ENCODE measurements around the gene ATP11A. TPM values are rescaled to one million over a fixed set of nuclear protein-coding genes. Genes with fewer than 3 reads are reported as not detected.
A peak's percentile ranks its signal among the peaks of the same experiment; 100 is the strongest.
"Not testable (repeated sequence)": the region's sequence is repeated elsewhere in the genome, so short reads cannot be mapped to it uniquely, and the experiment has no call there.

ATP11A gene
- total RNA-seq, 1 donor from 2014 or later: 90.4 TPM

DNA sequence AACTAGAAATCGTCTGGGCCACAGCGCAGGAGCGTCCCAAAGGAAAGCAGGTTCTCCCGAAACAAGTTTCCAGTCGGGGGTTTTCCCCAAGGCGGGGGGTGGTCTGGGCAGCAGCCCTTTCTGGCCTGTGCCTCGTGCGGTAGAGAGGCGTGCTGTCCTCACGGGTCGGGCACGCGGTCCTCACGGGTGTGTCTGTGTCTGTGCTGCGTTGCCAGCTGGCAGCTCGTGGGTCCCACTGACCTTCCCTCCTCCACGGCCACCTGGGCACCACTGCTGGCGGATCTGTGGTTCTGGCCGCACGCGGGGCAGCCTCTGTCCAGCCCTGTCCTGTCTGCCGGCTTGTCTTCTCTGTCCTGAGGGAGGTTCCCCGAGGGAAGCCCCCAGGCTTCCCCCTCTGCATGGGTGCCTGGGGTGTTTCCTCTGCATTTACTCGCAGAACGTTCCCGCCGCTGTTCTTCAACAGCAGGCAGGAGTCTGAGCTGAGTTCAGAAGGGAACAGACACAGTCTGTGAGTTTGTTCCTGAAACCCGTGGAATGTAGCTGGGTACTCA lies 181.0 kb downstream of the ATP11A start:
- H3K9me3 Mint-ChIP-seq: peaks cover 13% of the 10 kb centered on the region
- H3K4me3 Mint-ChIP-seq: no peak overlapping the region
- intact Hi-C loops (cut with micrococcal nuclease): no loop called here
- peaks cover 45% of the 10 kb centered on the region for H3K36me3 Mint-ChIP-seq (ENCODE audit: low read depth)
- H3K4me1 Mint-ChIP-seq (ENCODE audit: low read depth): peaks cover 12% of the 10 kb centered on the region
- DNase-seq (ENCODE audit: low spot score): no peak
- H3K27me3 Mint-ChIP-seq (ENCODE audit: insufficient read depth): no peaks in the 10 kb centered on the region
- H3K27ac Mint-ChIP-seq: no peak overlapping the region

DNA sequence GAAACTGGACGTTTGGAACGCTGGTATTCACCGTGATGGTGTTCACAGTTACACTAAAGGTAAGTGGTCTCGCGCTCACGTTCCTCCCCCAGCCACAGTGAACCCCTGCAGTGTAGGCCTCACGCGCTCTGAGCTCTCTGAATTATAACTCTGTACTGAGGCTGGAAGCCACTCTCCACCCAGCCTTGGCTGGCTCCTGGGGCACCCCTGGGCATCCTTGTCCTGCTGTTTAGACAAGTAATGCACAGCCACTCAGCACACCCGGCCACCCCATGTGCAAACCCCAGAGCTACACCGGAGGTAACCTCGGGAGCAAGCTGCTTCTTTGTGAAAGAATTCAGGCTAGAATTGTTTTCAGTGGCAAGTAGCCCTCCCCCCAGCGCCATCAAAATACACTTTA lies 181.9 kb downstream of the ATP11A start:
- Mint-ChIP-seq H3K9me3 (peaks cover 13% of the 10 kb centered on the region), H3K4me3 (no peak overlapping the region), H3K36me3 (ENCODE audit: low read depth) (peaks cover 44% of the 10 kb centered on the region), H3K27me3 (ENCODE audit: insufficient read depth) (no peaks in the 10 kb centered on the region), H3K27ac (no peak overlapping the region), H3K4me1 (ENCODE audit: low read depth) (peaks cover 12% of the 10 kb centered on the region)
- intact Hi-C loops (cut with micrococcal nuclease): no loop called here
- no peak for DNase-seq (ENCODE audit: low spot score)

DNA sequence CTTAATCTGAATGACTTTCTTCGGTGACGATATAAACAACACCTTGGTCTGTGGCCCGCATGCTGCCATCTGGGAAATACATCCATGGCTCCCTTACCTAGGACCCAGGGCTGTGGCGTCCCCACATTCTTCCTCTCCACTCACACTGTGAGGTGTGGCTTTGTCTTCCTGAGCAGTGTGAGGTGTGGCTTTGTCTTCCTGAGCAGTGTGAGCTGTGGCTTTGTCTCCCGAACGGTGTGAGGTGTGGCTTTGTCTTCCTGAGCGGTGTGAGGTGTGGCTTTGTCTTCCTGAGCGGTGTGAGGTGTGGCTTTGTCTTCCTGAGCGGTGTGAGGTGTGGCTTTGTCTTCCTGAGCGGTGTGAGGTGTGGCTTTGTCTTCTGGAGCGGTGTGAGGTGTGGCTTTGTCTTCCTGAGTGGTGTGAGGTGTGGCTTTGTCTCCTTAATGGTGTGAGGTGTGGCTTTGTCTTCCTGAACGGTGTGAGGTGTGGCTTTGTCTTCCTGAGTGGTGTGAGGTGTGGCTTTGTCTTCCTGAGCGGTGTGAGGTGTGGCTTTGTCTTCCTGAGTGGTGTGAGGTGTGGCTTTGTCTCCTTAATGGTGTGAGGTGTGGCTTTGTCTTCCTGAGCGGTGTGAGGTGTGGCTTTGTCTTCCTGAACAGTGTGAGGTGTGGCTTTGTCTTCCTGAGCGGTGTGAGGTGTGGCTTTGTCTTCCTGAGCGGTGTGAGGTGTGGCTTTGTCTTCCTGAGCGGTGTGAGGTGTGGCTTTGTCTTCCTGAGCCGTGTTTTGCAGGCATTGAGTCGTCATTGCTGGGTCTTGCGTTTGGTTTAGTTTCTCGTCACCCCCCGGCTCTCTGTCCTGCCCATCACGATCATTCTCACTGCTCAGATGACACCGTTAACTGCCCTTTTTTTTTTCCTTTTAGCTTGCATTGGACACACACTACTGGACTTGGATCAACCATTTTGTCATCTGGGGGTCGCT lies 183.1 kb downstream of the ATP11A start:
- H3K4me3 Mint-ChIP-seq; H3K27me3 Mint-ChIP-seq (ENCODE audit: insufficient read depth); intact Hi-C loops (cut with micrococcal nuclease): not testable (repeated sequence)
- Mint-ChIP-seq H3K9me3 (peaks cover 13% of the 10 kb centered on the region), H3K27ac (peak overlapping the region; percentile 90), H3K36me3 (ENCODE audit: low read depth) (peaks cover 37% of the 10 kb centered on the region), H3K4me1 (ENCODE audit: low read depth) (peaks cover 12% of the 10 kb centered on the region)
- DNase-seq (ENCODE audit: low spot score): peak; percentile 23

DNA sequence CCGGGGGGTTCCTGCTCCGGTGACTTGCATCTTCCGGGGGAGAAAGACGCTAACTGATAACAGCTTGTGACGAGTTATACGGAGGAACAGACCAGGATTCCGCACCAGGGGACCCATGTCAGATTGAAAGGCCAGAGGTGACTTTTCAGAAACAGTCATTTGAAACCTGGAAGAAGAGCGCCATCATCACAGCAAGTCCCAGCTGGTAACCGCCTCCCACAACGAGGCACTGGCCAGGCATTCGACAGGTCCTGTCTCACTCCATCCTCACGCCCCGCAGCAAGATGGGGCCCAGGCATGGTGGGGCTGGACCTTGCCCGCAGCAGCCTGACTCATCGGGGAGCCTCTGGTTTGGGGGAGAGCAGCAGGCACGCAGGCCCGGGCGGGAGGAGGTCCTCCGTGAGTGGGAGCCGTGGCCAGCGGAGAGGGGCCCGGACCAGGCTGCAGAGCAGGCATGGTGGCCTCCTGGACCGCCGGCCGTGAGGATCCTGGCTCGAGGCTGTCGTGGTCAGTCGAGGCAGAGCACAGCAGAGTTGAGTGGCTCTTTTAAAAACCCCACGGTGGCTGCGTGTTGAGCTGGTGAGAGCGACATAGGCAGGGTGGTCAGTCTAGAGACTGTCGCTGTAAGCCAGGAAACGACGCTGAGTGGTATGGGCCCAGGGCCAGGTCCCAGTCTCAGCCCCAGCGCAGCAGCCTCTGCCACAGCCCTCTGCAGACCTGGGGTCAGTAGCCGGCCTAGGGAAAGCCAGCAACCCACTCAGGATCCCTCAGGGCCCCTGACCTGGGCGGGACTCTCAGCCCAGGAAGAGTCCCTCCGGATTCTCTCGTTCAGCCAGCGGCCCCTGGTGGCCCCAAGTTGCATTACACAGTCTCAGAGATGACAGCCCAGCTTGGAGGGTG lies 184.3 kb downstream of the ATP11A start:
- intact Hi-C loops (cut with micrococcal nuclease): loop anchor here (1.0 to 2.0 kb wide), 3 partner anchors 183 to 257 kb away; partner anchors contain the start of gene ATP11A
- DNase-seq (ENCODE audit: low spot score): peak; percentile 24
- no peaks in the 10 kb centered on the region for H3K27me3 Mint-ChIP-seq (ENCODE audit: insufficient read depth)
- peaks cover 33% of the 10 kb centered on the region for H3K36me3 Mint-ChIP-seq (ENCODE audit: low read depth)
- H3K27ac Mint-ChIP-seq: peak overlapping the region; percentile 90
- H3K4me1 Mint-ChIP-seq (ENCODE audit: low read depth): peaks cover 12% of the 10 kb centered on the region
- H3K9me3 Mint-ChIP-seq: peaks cover 13% of the 10 kb centered on the region
- H3K4me3 Mint-ChIP-seq: no peak overlapping the region

DNA sequence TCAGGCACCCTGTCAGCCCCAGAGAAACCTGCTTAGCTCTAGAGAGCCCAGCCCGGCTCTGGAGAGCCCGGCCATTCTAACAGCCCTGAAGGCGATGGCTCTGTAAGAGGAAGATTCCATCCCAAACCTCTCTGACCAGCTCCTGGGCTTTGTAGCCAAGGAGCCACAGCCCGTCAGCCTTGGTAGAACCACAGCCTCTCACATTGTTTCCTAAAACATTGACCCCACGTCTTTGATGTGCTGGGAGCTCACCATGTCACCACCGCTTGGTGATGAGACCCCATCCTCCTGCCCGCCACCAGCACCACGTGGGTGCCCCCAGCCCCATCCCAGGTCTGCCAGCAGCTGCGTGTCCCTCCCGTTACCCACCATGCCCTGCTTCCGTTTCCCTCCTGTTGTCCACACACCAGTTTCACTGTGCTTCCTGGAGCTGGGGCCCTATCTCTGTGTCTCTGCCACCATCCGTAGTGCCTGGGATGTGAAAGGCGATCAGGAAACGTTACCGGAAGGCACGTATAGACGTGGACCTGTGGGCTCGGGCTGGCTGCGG lies 185.0 kb downstream of the ATP11A start:
- H3K27ac Mint-ChIP-seq: peak overlapping the region; percentile 31
- H3K4me3 Mint-ChIP-seq: no peak overlapping the region
- no peaks in the 10 kb centered on the region for H3K27me3 Mint-ChIP-seq (ENCODE audit: insufficient read depth)
- DNase-seq (ENCODE audit: low spot score): no peak
- H3K36me3 Mint-ChIP-seq (ENCODE audit: low read depth): peaks cover 32% of the 10 kb centered on the region
- intact Hi-C loops (cut with micrococcal nuclease): loop anchor here (1.0 to 2.0 kb wide), 3 partner anchors 184 to 258 kb away; partner anchors contain the start of gene ATP11A
- peaks cover 13% of the 10 kb centered on the region for H3K9me3 Mint-ChIP-seq
- H3K4me1 Mint-ChIP-seq (ENCODE audit: low read depth): peaks cover 12% of the 10 kb centered on the region

DNA sequence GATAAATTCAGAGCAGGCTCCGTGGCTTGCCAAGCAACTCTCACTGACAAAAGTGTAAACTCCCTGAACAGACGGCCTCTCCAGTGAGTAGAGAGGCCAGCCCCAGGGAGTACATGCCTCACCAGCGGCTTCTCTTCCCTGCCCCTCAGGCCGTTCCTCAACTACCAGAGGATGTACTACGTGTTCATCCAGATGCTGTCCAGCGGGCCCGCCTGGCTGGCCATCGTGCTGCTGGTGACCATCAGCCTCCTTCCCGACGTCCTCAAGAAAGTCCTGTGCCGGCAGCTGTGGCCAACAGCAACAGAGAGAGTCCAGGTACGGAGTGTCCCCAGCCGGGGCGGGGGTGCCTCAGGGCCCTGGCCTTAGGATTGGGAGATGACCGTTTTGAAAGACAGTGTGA lies 185.8 kb downstream of the ATP11A start:
- Mint-ChIP-seq H3K4me3 (no peak overlapping the region), H3K27me3 (ENCODE audit: insufficient read depth) (no peaks in the 10 kb centered on the region), H3K27ac (peak overlapping the region; percentile 31), H3K9me3 (peaks cover 13% of the 10 kb centered on the region), H3K36me3 (ENCODE audit: low read depth) (peaks cover 34% of the 10 kb centered on the region), H3K4me1 (ENCODE audit: low read depth) (peaks cover 12% of the 10 kb centered on the region)
- intact Hi-C loops (cut with micrococcal nuclease): loop anchor here (2.0 kb wide), 1 partner anchor 185 kb away; the partner anchor contains the start of gene ATP11A
- no peak for DNase-seq (ENCODE audit: low spot score)

DNA sequence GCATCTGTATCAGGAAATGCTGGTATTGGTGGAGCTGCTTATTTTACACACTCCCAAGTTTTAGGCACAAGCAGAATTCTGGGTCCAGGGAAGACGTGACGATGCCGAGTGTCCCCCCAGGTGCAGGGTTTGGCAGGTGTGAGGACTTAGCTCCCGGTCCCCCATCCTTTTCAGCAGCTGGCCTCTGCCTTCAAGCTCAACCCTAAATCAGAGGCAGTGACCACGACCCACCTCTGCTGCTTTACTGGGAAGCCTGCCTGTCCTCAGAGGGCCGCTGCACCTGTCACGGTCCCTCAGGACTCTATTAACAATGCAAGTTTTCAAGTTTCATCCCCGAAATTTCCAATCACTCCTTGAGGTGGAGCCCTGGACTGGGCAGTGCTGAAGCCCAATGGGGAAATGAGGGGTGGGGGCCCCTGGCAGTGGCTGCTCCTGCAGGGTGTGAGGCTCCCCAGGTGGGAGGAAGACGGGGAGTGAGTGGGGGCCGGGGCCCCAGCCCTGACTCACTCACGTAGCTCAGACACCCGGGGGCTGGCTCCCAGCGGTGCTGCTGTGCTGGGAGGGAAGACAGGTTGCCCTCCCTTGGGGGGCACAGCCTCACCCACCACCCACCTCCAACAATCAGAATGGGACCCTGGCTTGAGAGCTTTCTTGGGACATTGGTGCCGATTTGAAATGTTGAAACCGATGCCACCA lies 186.6 kb downstream of the ATP11A start:
- Mint-ChIP-seq H3K27ac (no peak overlapping the region), H3K27me3 (ENCODE audit: insufficient read depth) (no peaks in the 10 kb centered on the region), H3K9me3 (peaks cover 13% of the 10 kb centered on the region), H3K4me1 (ENCODE audit: low read depth) (peaks cover 12% of the 10 kb centered on the region), H3K36me3 (ENCODE audit: low read depth) (peaks cover 34% of the 10 kb centered on the region), H3K4me3 (no peak overlapping the region)
- intact Hi-C loops (cut with micrococcal nuclease): no loop called here
- DNase-seq (ENCODE audit: low spot score): no peak

DNA sequence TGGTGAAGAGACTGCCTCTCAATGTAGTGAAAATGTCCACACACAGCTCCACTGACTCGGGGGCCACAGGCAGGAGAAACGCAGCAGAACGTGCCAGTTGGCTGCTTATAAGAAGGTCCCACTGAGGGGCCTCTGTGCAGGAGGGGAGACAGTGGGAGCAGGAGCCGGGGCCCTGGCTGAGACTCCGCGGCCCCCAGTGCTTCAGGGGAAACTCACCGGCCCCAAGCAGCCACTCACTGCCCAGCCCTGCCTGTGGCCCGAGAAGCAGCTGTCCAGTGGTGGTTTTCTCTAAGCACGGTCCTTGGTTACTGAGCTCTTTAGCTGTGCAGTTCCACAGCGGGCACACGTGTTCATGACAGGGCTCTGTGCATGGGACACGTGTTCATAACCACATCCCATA lies 187.2 kb downstream of the ATP11A start:
- intact Hi-C loops (cut with micrococcal nuclease): no loop called here
- Mint-ChIP-seq H3K4me1 (ENCODE audit: low read depth) (peaks cover 12% of the 10 kb centered on the region), H3K27ac (no peak overlapping the region), H3K4me3 (no peak overlapping the region), H3K36me3 (ENCODE audit: low read depth) (peaks cover 31% of the 10 kb centered on the region), H3K9me3 (peaks cover 13% of the 10 kb centered on the region), H3K27me3 (ENCODE audit: insufficient read depth) (no peaks in the 10 kb centered on the region)
- no peak for DNase-seq (ENCODE audit: low spot score)

DNA sequence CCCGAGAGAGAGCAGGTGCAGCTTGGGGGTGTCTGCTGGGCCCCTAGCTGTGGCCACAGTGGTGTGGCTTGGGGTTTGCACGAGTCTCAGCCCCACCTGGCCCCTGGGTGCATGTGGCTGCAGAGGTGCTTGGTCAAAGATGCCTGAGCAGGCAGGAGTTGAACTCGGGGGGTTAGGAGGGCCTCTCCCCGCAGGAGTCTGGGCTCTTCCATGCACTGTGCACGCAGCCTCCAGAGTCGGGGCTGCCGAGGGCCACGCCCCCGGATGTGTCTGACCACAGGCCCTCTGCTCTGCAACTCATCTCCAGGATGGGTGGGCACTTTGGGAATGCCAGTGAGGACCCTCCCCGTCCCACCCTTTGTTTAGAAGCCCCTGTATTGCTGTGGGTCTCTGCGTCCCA lies 187.7 kb downstream of the ATP11A start:
- H3K27me3 Mint-ChIP-seq (ENCODE audit: insufficient read depth): no peaks in the 10 kb centered on the region
- H3K9me3 Mint-ChIP-seq: peaks cover 13% of the 10 kb centered on the region
- no peak for DNase-seq (ENCODE audit: low spot score)
- no peak overlapping the region for H3K27ac Mint-ChIP-seq
- H3K4me1 Mint-ChIP-seq (ENCODE audit: low read depth): peaks cover 12% of the 10 kb centered on the region
- H3K36me3 Mint-ChIP-seq (ENCODE audit: low read depth): peaks cover 31% of the 10 kb centered on the region
- H3K4me3 Mint-ChIP-seq: no peak overlapping the region
- intact Hi-C loops (cut with micrococcal nuclease): no loop called here

DNA sequence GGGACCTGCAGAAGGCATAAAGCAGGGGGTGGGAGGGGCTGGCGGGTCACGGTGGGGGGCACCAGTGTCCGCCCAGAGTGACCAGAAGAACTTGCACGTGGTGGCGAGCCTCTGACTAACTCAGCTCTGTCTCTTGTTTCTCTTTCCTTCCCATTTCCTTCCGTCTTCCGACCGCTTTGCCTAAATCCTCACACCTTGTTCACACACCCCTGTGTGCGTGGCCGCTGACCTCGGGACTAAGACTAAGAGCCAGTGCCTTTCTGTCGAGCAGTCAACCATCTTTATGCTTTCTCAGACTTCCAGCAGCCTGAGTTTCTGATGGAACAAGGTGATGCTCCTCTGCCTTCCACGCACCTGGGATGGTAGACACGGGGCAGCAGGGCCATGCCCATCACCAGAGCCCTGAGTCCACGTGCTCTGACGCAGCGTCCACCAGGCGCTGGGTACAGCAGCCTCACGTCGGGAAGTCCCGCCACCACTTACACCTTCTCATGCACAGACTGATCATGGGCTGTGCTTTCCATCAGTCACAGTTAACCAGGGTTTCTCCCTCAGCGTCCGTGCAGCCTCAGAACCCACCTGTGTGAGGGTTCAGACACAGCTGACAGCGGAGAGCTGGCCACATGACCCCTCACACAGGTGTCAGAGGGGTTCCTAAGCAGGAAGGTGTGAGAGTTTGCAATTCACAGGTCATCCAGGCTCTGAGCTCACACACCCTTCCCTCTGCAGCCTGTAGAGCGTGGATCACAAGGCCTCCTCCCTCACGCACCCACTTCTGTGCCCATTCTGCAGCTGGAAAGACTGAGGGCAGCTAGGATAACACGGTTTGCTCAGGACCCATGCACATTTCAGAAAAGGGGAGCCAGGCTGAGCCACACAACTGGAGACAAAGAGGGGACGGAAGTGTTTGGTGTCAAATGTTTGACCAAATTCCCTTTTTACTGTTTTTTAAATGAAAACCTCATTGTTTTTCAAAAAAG lies 188.4 kb downstream of the ATP11A start:
- no peak overlapping the region for H3K4me3 Mint-ChIP-seq
- intact Hi-C loops (cut with micrococcal nuclease): no loop called here

DNA sequence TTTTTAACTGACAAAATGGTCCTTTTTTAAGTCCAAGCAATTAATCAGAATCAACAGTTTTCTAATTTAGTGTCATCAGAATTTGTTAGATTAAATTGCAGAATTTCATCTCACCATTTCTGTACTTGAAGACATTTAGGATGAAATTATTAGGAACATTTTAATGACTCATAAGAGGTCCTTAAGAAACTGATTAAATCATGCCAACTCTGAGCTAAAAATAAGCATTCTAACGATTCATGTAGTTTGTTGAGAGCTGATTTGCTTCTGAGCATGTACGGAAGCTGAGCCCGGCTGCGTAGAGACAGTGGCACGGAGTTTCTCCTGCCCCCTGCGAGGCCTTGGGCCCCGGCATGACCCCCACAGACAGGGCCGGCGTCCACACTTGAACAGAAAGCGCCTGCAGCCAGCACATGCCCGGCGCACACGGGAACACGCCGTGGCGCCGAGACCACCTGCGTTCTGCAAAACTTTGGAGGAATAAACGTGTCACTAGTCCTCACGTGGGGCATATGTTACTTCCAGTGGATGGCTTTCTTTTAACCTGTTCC lies 189.5 kb downstream of the ATP11A start:
- Mint-ChIP-seq H3K27ac (no peak overlapping the region), H3K27me3 (ENCODE audit: insufficient read depth) (no peaks in the 10 kb centered on the region), H3K36me3 (ENCODE audit: low read depth) (peaks cover 28% of the 10 kb centered on the region), H3K4me1 (ENCODE audit: low read depth) (no peaks in the 10 kb centered on the region), H3K9me3 (no peaks in the 10 kb centered on the region), H3K4me3 (no peak overlapping the region)
- DNase-seq (ENCODE audit: low spot score): no peak
- intact Hi-C loops (cut with micrococcal nuclease): no loop called here

More for the DNA sequence above, 188.4 kb downstream of the ATP11A start:
- Mint-ChIP-seq H3K4me1 (ENCODE audit: low read depth) (peaks cover 6% of the 10 kb centered on the region), H3K9me3 (peaks cover 5% of the 10 kb centered on the region), H3K27me3 (ENCODE audit: insufficient read depth) (no peaks in the 10 kb centered on the region), H3K36me3 (ENCODE audit: low read depth) (peaks cover 29% of the 10 kb centered on the region), H3K27ac (no peak overlapping the region)
- DNase-seq (ENCODE audit: low spot score): no peak

All from activated T-helper 1 cell treated with anti-CD3 and anti-CD28 coated beads, Interleukin-12 subunit alpha, Interleukin-12 subunit beta, Interleukin-2, Interleukin-4 antibody, amounts not matched to agents 30 ng/mL and 10 ng/mL and 1 ng/mL, durations not matched to agents 14 hours and 24 hours and 36 hours (primary cell).